Activated T-cell treated with anti-CD3 and anti-CD28 coated beads, Interleukin-2, amount 50 U/mL, for 24 hours (primary cell): ENCODE data around the gene EFCAB14.
"Not testable (repeated sequence)": the region's sequence is repeated elsewhere in the genome, so short reads cannot be mapped to it uniquely, and the experiment has no call there.

Source experiments
- DNase-seq: peaks from one replicate; pipeline ENCODE4 v3.0.0-alpha.2; 2020
- H3K27ac Mint-ChIP-seq: 2 replicates; pipeline ENCODE4 v1.8.0; 2020; ENCODE audit warnings: mild to moderate bottlenecking, mixed read lengths
- H3K27me3 Mint-ChIP-seq: 2 replicates; pipeline ENCODE4 v1.8.0; 2020; ENCODE audit warnings: mixed read lengths
- H3K36me3 Mint-ChIP-seq: 2 replicates; pipeline ENCODE4 v1.8.0; 2020; ENCODE audit warnings: low read depth, mixed read lengths
- H3K4me1 Mint-ChIP-seq: 2 replicates; pipeline ENCODE4 v1.8.0; 2020; ENCODE audit warnings: low read depth, mixed read lengths
- H3K4me3 Mint-ChIP-seq: 2 replicates; pipeline ENCODE4 v1.8.0; 2020; ENCODE audit warnings: mild to moderate bottlenecking, moderate library complexity, mixed read lengths
- H3K9me3 Mint-ChIP-seq: 2 replicates; pipeline ENCODE4 v1.8.0; 2020; ENCODE audit warnings: mixed read lengths

EFCAB14 gene

GRCh38 chr1:46742069-46742468, 23.2 kb upstream of the EFCAB14 start:
- no peaks in the 10 kb centered on the region for H3K4me1 Mint-ChIP-seq
- H3K36me3 Mint-ChIP-seq, result no peaks in the 10 kb centered on the region
- no peaks in the 10 kb centered on the region for H3K9me3 Mint-ChIP-seq
- no peak for DNase-seq
- H3K27ac Mint-ChIP-seq, result no peak overlapping the region
- peaks cover 32% of the 10 kb centered on the region for H3K27me3 Mint-ChIP-seq
- no peak overlapping the region for H3K4me3 Mint-ChIP-seq

GRCh38 chr1:46735708-46736324, 16.9 kb upstream of the EFCAB14 start:
- no peak overlapping the region for H3K27ac Mint-ChIP-seq
- no peak for DNase-seq
- peaks cover 4% of the 10 kb centered on the region for H3K9me3 Mint-ChIP-seq
- H3K4me3 Mint-ChIP-seq, result no peak overlapping the region
- no peaks in the 10 kb centered on the region for H3K4me1 Mint-ChIP-seq
- H3K36me3 Mint-ChIP-seq, result no peaks in the 10 kb centered on the region
- peaks cover 26% of the 10 kb centered on the region for H3K27me3 Mint-ChIP-seq

GRCh38 chr1:46728327-46728873, 9.5 kb upstream of the EFCAB14 start:
- not testable (repeated sequence) for H3K4me3 Mint-ChIP-seq, H3K36me3 Mint-ChIP-seq, H3K9me3 Mint-ChIP-seq, H3K4me1 Mint-ChIP-seq, H3K27ac Mint-ChIP-seq, DNase-seq
- H3K27me3 Mint-ChIP-seq, result peaks cover 69% of the 10 kb centered on the region

- peaks cover 46% of the 10 kb centered on the region for H3K27me3 Mint-ChIP-seq
- DNase-seq, result no peak
- no peak overlapping the region for H3K27ac Mint-ChIP-seq
- peaks cover 2% of the 10 kb centered on the region for H3K4me1 Mint-ChIP-seq
- no peak overlapping the region for H3K4me3 Mint-ChIP-seq
- H3K36me3 Mint-ChIP-seq, result no peaks in the 10 kb centered on the region
- H3K9me3 Mint-ChIP-seq, result no peaks in the 10 kb centered on the region
These were observed 6.8 kb upstream of the EFCAB14 start for GRCh38 chr1:46725736-46726108.

GRCh38 chr1:46724991-46725735, 6.2 kb upstream of the EFCAB14 start:
- Mint-ChIP-seq H3K4me3 (no peak overlapping the region), H3K27me3 (peaks cover 41% of the 10 kb centered on the region), H3K36me3 (no peaks in the 10 kb centered on the region), H3K4me1 (peaks cover 2% of the 10 kb centered on the region), H3K9me3 (no peaks in the 10 kb centered on the region), H3K27ac (no peak overlapping the region)
- DNase-seq, result peak; percentile 68

- Mint-ChIP-seq H3K4me1 (peaks cover 10% of the 10 kb centered on the region), H3K36me3 (no peaks in the 10 kb centered on the region), H3K27ac (no peak overlapping the region), H3K9me3 (no peaks in the 10 kb centered on the region), H3K27me3 (peaks cover 30% of the 10 kb centered on the region), H3K4me3 (no peak overlapping the region)
- DNase-seq, result no peak
These were observed 5.0 kb upstream of the EFCAB14 start for GRCh38 chr1:46723901-46724300.

DNA sequence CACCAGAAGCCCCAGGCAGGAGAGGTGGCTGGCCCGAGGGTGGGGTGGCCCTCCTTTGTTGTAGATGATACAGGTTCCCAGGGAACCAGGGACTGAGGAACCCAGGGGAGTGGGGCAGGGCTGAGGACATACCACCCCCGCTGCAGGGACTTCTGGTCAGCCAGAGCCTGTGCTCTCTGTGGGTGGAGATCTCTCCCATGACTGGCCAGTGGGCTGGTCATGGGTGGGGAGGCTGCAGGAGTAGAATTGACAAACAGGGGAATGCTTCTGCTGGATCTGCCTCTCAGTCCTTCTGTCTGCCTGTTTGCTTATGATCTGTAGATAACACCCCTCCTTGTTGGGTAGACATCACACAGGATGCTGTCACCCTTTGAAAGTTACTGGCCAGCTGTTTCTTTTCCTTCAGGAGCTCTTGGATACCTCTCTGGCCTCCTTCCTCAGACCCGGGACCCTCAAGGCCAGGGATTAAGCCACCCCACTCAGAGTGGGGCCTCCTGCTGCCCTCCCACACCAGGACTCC, 2.8 kb upstream of the EFCAB14 start:
- Mint-ChIP-seq H3K4me1 (peaks cover 24% of the 10 kb centered on the region), H3K4me3 (no peak overlapping the region), H3K9me3 (no peaks in the 10 kb centered on the region), H3K36me3 (peaks cover 18% of the 10 kb centered on the region), H3K27ac (no peak overlapping the region), H3K27me3 (peaks cover 16% of the 10 kb centered on the region)
- DNase-seq, result no peak

- Mint-ChIP-seq H3K27ac (no peak overlapping the region), H3K4me3 (no peak overlapping the region), H3K4me1 (peaks cover 30% of the 10 kb centered on the region), H3K27me3 (peaks cover 12% of the 10 kb centered on the region), H3K36me3 (peaks cover 23% of the 10 kb centered on the region), H3K9me3 (no peaks in the 10 kb centered on the region)
- no peak for DNase-seq
These were observed 2.3 kb upstream of the EFCAB14 start for GRCh38 chr1:46721204-46721603.

- not testable (repeated sequence) for H3K4me3 Mint-ChIP-seq, H3K27ac Mint-ChIP-seq, H3K9me3 Mint-ChIP-seq
These were observed 1.4 kb upstream of the EFCAB14 start for GRCh38 chr1:46720319-46720718.

GRCh38 chr1:46719689-46720088, 775 bp upstream of the EFCAB14 start:
- Mint-ChIP-seq H3K4me1 (peaks cover 39% of the 10 kb centered on the region), H3K9me3 (no peaks in the 10 kb centered on the region), H3K27ac (peak overlapping the region; percentile 88), H3K36me3 (peaks cover 38% of the 10 kb centered on the region), H3K27me3 (no peaks in the 10 kb centered on the region), H3K4me3 (peak overlapping the region; percentile 92)
- DNase-seq, result no peak

More at GRCh38 chr1:46720319-46720718, 1.4 kb upstream of the EFCAB14 start:
- Mint-ChIP-seq H3K36me3 (peaks cover 31% of the 10 kb centered on the region), H3K4me1 (peaks cover 36% of the 10 kb centered on the region)
- H3K27me3 Mint-ChIP-seq, DNase-seq: not testable (repeated sequence)

DNA sequence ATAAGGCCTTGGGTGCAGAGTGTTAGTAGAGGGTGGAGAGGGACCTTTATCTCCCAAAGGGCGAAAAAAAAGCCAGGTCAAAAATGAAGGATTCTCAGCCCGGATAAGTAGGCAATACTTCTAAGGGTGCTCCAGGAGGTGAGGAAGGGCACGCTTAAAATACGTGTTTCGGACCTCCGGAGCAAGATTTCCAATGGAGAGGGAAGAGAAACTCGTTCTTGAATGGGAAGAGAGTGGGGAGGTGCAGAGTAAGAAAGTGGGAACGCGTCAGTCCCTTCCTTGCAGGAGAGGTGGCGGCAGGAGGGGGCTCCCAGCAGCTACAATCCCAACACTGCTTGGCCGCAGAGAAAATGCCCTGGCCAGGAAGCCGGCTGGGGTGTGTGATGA, 581 bp downstream of the EFCAB14 start:
- Mint-ChIP-seq H3K36me3 (peaks cover 51% of the 10 kb centered on the region), H3K27ac (peak overlapping the region; percentile 93)
- no peak for DNase-seq

GRCh38 chr1:46717654-46718053, 1.3 kb downstream of the EFCAB14 start:
- Mint-ChIP-seq H3K27me3 (no peaks in the 10 kb centered on the region), H3K27ac (peak overlapping the region; percentile 93), H3K36me3 (peaks cover 55% of the 10 kb centered on the region), H3K4me3 (peak overlapping the region; percentile 92), H3K4me1 (peaks cover 41% of the 10 kb centered on the region), H3K9me3 (no peaks in the 10 kb centered on the region)
- DNase-seq, result no peak

More for the DNA sequence above, 581 bp downstream of the EFCAB14 start:
- H3K4me1 Mint-ChIP-seq, result peaks cover 41% of the 10 kb centered on the region
- no peaks in the 10 kb centered on the region for H3K27me3 Mint-ChIP-seq
- H3K4me3 Mint-ChIP-seq, result peak overlapping the region; percentile 92
- H3K9me3 Mint-ChIP-seq, result no peaks in the 10 kb centered on the region

DNA sequence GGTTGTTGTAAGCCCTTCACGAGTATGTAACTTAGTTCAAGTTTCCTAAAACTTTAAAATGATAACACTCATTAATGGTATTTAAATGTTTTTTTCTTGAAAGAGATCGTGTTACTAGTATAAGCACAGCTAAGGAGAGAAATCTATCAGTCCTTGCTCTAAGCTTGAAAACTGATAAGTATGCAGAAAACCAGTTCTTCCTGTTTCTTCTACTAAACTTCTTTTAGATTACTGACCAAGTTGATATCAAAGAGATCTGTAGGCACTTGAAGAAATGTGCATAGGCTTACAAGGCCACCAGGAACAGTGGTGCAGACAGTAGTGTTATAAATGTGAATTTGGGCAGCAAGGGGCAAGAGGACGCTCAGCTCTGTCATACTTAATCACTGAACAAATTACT, 3.9 kb downstream of the EFCAB14 start:
- H3K9me3 Mint-ChIP-seq, result no peaks in the 10 kb centered on the region
- no peaks in the 10 kb centered on the region for H3K27me3 Mint-ChIP-seq
- peaks cover 53% of the 10 kb centered on the region for H3K4me1 Mint-ChIP-seq
- H3K36me3 Mint-ChIP-seq, result peaks cover 78% of the 10 kb centered on the region
- no peak for DNase-seq
- no peak overlapping the region for H3K4me3 Mint-ChIP-seq
- H3K27ac Mint-ChIP-seq, result no peak overlapping the region

- Mint-ChIP-seq H3K4me1 (peaks cover 48% of the 10 kb centered on the region), H3K36me3 (peaks cover 88% of the 10 kb centered on the region), H3K27ac (no peak overlapping the region), H3K9me3 (no peaks in the 10 kb centered on the region), H3K27me3 (no peaks in the 10 kb centered on the region), H3K4me3 (no peak overlapping the region)
- no peak for DNase-seq
These were observed 10.8 kb downstream of the EFCAB14 start for GRCh38 chr1:46708121-46708520.

DNA sequence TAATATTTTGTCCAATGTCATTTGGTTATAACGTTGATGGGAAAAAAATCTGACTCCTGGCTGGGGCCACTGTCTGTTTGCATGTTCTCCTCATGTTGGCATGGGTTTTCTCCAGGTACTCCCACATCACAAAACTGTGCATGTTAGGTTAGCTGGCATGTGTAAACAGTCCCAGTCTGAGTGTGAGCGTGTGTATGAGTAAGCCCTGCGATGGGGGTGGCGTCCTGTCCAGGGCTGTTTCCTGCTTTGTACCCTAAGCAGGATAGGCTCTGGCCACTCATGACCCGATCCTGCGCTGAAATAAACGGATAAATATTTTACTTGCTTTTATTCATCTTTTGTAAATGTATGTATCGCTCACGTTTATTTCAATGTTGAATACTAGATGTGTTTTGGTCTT, 13.5 kb downstream of the EFCAB14 start:
- no peak overlapping the region for H3K4me3 Mint-ChIP-seq
- H3K9me3 Mint-ChIP-seq, result no peaks in the 10 kb centered on the region
- peak overlapping the region; percentile 64 for H3K27ac Mint-ChIP-seq
- H3K36me3 Mint-ChIP-seq, result peaks cover 92% of the 10 kb centered on the region
- DNase-seq, result no peak
- no peaks in the 10 kb centered on the region for H3K27me3 Mint-ChIP-seq
- H3K4me1 Mint-ChIP-seq, result peaks cover 53% of the 10 kb centered on the region
